ENCODE data around the gene CFAP45. TPM values are rescaled to one million over a fixed set of nuclear protein-coding genes. Genes with fewer than 3 reads are reported as not detected.

Gene CFAP45
- polyA plus RNA-seq, 3 donors: 0.12 to 1.0 TPM; not detected in 1

DNA sequence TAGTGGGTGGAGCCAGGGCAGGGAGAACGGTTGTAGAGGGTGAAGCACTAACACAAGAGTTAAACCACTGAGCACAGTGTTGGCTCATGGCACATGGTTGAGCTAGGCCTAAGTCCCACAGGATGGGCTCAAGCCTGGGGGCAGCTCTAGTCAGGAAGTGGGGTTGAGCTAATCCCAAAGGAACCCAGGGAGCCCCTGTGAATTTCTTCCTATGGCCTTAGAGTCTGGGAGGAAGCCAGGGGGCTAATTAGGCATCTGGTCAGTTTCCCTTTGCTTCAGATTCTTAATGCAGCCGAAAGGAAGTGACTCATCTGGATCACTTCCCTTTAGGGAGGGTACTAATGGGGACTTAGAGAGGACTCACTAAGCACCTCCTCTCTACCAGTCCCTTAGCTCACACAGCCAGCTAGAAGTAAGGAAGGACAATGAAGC is 10.1 kb downstream of the CFAP45 start:
- H3K36me3 ChIP-seq (replicated peaks in 1 of 2; ENCODE audit: control insufficient read depth in 1 of 2, insufficient read depth in 2 of 2, low read length in 2 of 2): no peaks in the 10 kb centered on the region
- H3K79me2 ChIP-seq (ENCODE audit: insufficient read depth, low read length): no peaks in the 10 kb centered on the region
- Mint-ChIP-seq H3K36me3 (peaks cover 0 to 3% of the 10 kb centered on the region in 2 donors), H3K27ac (peak overlapping the region; percentile 87 to 96 (median 91)), H3K4me1 (peaks cover 51% of the 10 kb centered on the region), H3K9me3 (peaks cover 0 to 2% (median 0%) of the 10 kb centered on the region in 7 donors), H3K27me3 (ENCODE audit: low read depth in 3 of 3) (peaks cover 0 to 3% (median 0%) of the 10 kb centered on the region in 3 donors), H3K4me3 (peak overlapping the region; percentile 31 to 43)
- peak; percentile 85 to 97 (median 95) for DNase-seq
- no peak overlapping the region for H2AFZ ChIP-seq (ENCODE audit: insufficient read depth, low read depth, low read length, poor library complexity, severe bottlenecking)
- peak overlapping the region; percentile 10 for H3K9ac ChIP-seq (ENCODE audit: insufficient read depth, low read length, poor library complexity, severe bottlenecking)
- H4K20me1 ChIP-seq (ENCODE audit: insufficient read depth, low read length): no peaks in the 10 kb centered on the region
- peaks cover 48 to 52% of the 10 kb centered on the region in 2 donors for H3K4me1 ChIP-seq (ENCODE audit: control insufficient read depth in 1 of 2, insufficient read depth in 2 of 2, low read length in 2 of 2)
- H3K4me2 ChIP-seq (replicated peaks; ENCODE audit: extremely low read depth, low read length, poor library complexity, severe bottlenecking): peak overlapping the region; percentile 66
- TF ChIP-seq, protein P1, sequence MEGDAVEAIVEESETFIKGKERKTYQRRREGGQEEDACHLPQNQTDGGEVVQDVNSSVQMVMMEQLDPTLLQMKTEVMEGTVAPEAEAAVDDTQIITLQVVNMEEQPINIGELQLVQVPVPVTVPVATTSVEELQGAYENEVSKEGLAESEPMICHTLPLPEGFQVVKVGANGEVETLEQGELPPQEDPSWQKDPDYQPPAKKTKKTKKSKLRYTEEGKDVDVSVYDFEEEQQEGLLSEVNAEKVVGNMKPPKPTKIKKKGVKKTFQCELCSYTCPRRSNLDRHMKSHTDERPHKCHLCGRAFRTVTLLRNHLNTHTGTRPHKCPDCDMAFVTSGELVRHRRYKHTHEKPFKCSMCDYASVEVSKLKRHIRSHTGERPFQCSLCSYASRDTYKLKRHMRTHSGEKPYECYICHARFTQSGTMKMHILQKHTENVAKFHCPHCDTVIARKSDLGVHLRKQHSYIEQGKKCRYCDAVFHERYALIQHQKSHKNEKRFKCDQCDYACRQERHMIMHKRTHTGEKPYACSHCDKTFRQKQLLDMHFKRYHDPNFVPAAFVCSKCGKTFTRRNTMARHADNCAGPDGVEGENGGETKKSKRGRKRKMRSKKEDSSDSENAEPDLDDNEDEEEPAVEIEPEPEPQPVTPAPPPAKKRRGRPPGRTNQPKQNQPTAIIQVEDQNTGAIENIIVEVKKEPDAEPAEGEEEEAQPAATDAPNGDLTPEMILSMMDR (IDR thresholded peaks at IDR 0.05): no peak
- intact Hi-C loops (cut with micrococcal nuclease): loop anchor here (2.0 to 5.0 kb wide), 6 partner anchors 37 to 728 kb away; partner anchors contain the start of genes DUSP23 (in 2 of the 2) and TAGLN2 (in 1 of the 2)
- H3K9me3 ChIP-seq (replicated peaks in 1 of 2; ENCODE audit: control insufficient read depth in 1 of 2, insufficient read depth in 1 of 2, low read length in 2 of 2): no peaks in the 10 kb centered on the region
- H3K27ac ChIP-seq (ENCODE audit: low read depth in 1 of 2, low read length in 2 of 2): peak overlapping the region; percentile 70 to 84
- WGBS (ENCODE audit: insufficient coverage): 8% methylated on average over 1 of the region's 2 CpGs
- H3K27me3 ChIP-seq (ENCODE audit: control insufficient read depth in 2 of 2, insufficient read depth in 2 of 2, low read length in 2 of 2): no peaks in the 10 kb centered on the region
- H3K4me3 ChIP-seq (replicated peaks in 1 of 3; ENCODE audit: low read depth in 2 of 3, low read length in 3 of 3): peak overlapping the region in 1 of 3 experiments; percentile 60

DNA sequence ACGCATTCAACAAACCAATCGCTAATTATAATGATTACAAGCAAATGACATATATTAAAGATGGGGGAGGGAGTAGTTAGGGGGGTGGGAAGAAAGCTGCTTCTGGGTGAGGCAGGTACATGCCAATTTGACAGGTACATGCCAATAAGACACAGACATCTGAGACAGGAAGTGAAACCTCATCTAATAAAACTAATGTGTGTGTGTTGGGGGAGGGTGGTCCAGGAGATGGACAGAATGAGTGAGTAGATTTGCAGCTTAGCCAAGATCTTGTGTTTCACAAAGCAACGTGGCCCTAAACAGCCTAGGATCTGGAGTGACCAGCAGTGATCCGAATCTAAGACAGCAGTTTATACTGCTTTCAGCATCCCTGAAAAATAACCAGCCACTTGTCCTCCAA is 10.8 kb downstream of the CFAP45 start:
- Histone ChIP-seq H3K4me1 (ENCODE audit: control insufficient read depth in 1 of 2, insufficient read depth in 2 of 2, low read length in 2 of 2) (peaks cover 48 to 52% of the 10 kb centered on the region in 2 donors), H3K27ac (ENCODE audit: low read depth in 1 of 2, low read length in 2 of 2) (peak overlapping the region; percentile 70 to 84), H3K36me3 (replicated peaks in 1 of 2; ENCODE audit: control insufficient read depth in 1 of 2, insufficient read depth in 2 of 2, low read length in 2 of 2) (no peaks in the 10 kb centered on the region), H3K79me2 (ENCODE audit: insufficient read depth, low read length) (no peaks in the 10 kb centered on the region), H3K4me3 (replicated peaks in 1 of 3; ENCODE audit: low read depth in 2 of 3, low read length in 3 of 3) (peak overlapping the region in 1 of 3 experiments; percentile 60), H3K4me2 (replicated peaks; ENCODE audit: extremely low read depth, low read length, poor library complexity, severe bottlenecking) (peak overlapping the region; percentile 66), H3K9me3 (replicated peaks in 1 of 2; ENCODE audit: control insufficient read depth in 1 of 2, insufficient read depth in 1 of 2, low read length in 2 of 2) (no peaks in the 10 kb centered on the region), H3K9ac (ENCODE audit: insufficient read depth, low read length, poor library complexity, severe bottlenecking) (peak overlapping the region; percentile 10), H3K27me3 (ENCODE audit: control insufficient read depth in 2 of 2, insufficient read depth in 2 of 2, low read length in 2 of 2) (no peaks in the 10 kb centered on the region), H4K20me1 (ENCODE audit: insufficient read depth, low read length) (no peaks in the 10 kb centered on the region), H2AFZ (ENCODE audit: insufficient read depth, low read depth, low read length, poor library complexity, severe bottlenecking) (no peak overlapping the region)
- H3K9me3 Mint-ChIP-seq: peaks cover 0 to 2% (median 0%) of the 10 kb centered on the region in 7 donors
- intact Hi-C loops (cut with micrococcal nuclease): no loop called here
- peak in 1 of 3 donors; percentile 21 for DNase-seq
- peaks cover 51% of the 10 kb centered on the region for H3K4me1 Mint-ChIP-seq
- TF ChIP-seq, protein P1 (IDR thresholded peaks at IDR 0.05): no peak
- peaks cover 0 to 3% of the 10 kb centered on the region in 2 donors for H3K36me3 Mint-ChIP-seq
- peak overlapping the region in 1 of 2 donors; percentile 31 for H3K4me3 Mint-ChIP-seq
- H3K27ac Mint-ChIP-seq: peak overlapping the region; percentile 87 to 96 (median 91)
- H3K27me3 Mint-ChIP-seq (ENCODE audit: low read depth in 3 of 3): peaks cover 0 to 4% (median 3%) of the 10 kb centered on the region in 3 donors
- WGBS (ENCODE audit: insufficient coverage): 75% methylated on average over 2 of the region's 4 CpGs

All from CD14-positive monocyte (primary cell).